HL-60/S4 treated with phorbol 12-myristate 13-acetate at 8.2 ng/mL for 4 days and 3 days (cell line): ENCODE measurements around the gene ATP6V1F.

Source experiments
- in situ Hi-C: fragments of 300-500 bp; cut with MboI; formaldehyde crosslinking; loops from 2 replicates; pipeline ENCODE4 v1.15.0; 2022; ENCODE audit warnings: low sequenced_read_pairs

Gene ATP6V1F

GRCh38 chr7:128914566-128915151, 52.0 kb downstream of the ATP6V1F start:
- in situ Hi-C loops, result no loop called here

GRCh38 chr7:128915271-128915819, 52.7 kb downstream of the ATP6V1F start:
- in situ Hi-C loops, result no loop called here
